Neuronal stem cell (in vitro differentiated cells): ENCODE measurements around the gene SLC16A9.

Source experiments
- DNase-seq: peaks from one replicate; pipeline ENCODE4 v3.0.0-alpha.2; 2013; ENCODE audit warnings: low spot score
- H2AFZ ChIP-seq: one replicate; pipeline ENCODE4 v1.6.1; 2013; ENCODE audit warnings: mild to moderate bottlenecking, low read length, inconsistent platforms
- H2AK5ac ChIP-seq: 2 replicates; pipeline ENCODE4 v1.6.1; 2013; ENCODE audit warnings: low read depth, mild to moderate bottlenecking, inconsistent platforms, low read length, moderate library complexity, mixed read lengths
- H2BK120ac ChIP-seq: 2 replicates; pipeline ENCODE4 v1.6.1; 2013; ENCODE audit warnings: low read depth, mild to moderate bottlenecking, inconsistent platforms, low read length, moderate library complexity, mixed read lengths
- H2BK12ac ChIP-seq: one replicate; pipeline ENCODE4 v1.6.1; 2013; ENCODE audit warnings: low read length, inconsistent platforms
- H2BK15ac ChIP-seq: 2 replicates; pipeline ENCODE4 v1.6.1; 2013; ENCODE audit warnings: mild to moderate bottlenecking, low read length, inconsistent platforms, mixed read lengths
- H2BK5ac ChIP-seq: one replicate; pipeline ENCODE4 v1.6.1; 2013; ENCODE audit warnings: inconsistent platforms, mild to moderate bottlenecking, low read length, moderate library complexity
- H3K14ac ChIP-seq: one replicate; pipeline ENCODE4 v1.6.1; 2013; ENCODE audit warnings: low read length, inconsistent platforms
- H3K18ac ChIP-seq: 2 replicates; pipeline ENCODE4 v1.6.1; 2013; ENCODE audit warnings: low read length, inconsistent platforms
- H3K23ac ChIP-seq: 2 replicates; pipeline ENCODE4 v1.6.1; 2013; ENCODE audit warnings: low read depth, mild to moderate bottlenecking, mixed read lengths, low read length, inconsistent platforms; ENCODE audit not compliant: poor library complexity
- H3K27ac ChIP-seq: replicated peaks from 3 replicates; pipeline ENCODE4 v1.5.1; 2013; ENCODE audit warnings: low read length, inconsistent platforms
- H3K27me3 ChIP-seq, 3 experiments: 2 replicates each; pipeline ENCODE4 v1.6.1; 2013; ENCODE audit warnings: low read length in 3 of 3, mild to moderate bottlenecking in 2 of 3, inconsistent platforms in 1 of 3, low read depth in 1 of 3, mixed read lengths in 1 of 3, moderate library complexity in 1 of 3; ENCODE audit not compliant: control insufficient read depth in 3 of 3, insufficient read depth in 3 of 3
- H3K36me3 ChIP-seq, 2 donors: replicated peaks in 1 of 2; 2 replicates each; pipeline ENCODE4 v1.6.1; 2013; ENCODE audit warnings: low read length in 2 of 2; ENCODE audit not compliant: control insufficient read depth in 2 of 2, insufficient read depth in 2 of 2
- H3K4ac ChIP-seq: 2 replicates; pipeline ENCODE4 v1.6.1; 2013; ENCODE audit warnings: inconsistent platforms, mild to moderate bottlenecking, low read length, moderate library complexity
- H3K4me1 ChIP-seq, 2 donors: 1 replicate in 1 of 2; 2 replicates in 1 of 2; pipeline ENCODE4 v1.6.1; 2013; ENCODE audit warnings: low read length in 2 of 2, low read depth in 1 of 2; ENCODE audit not compliant: control insufficient read depth in 2 of 2, insufficient read depth in 1 of 2
- H3K4me2 ChIP-seq: one replicate; pipeline ENCODE4 v1.6.1; 2013; ENCODE audit warnings: mild to moderate bottlenecking, low read length, inconsistent platforms; ENCODE audit not compliant: insufficient read depth, poor library complexity, severe bottlenecking
- H3K4me3 ChIP-seq, 2 donors: 2 replicates each; pipeline ENCODE4 v1.5.1; 2013; ENCODE audit warnings: low read length in 2 of 2, mild to moderate bottlenecking in 2 of 2, inconsistent platforms in 1 of 2, moderate library complexity in 1 of 2
- H3K79me1 ChIP-seq: one replicate; pipeline ENCODE4 v1.6.1; 2013; ENCODE audit warnings: low read depth, mild to moderate bottlenecking, inconsistent platforms, low read length, moderate library complexity
- H3K9ac ChIP-seq: one replicate; pipeline ENCODE4 v1.6.1; 2013; ENCODE audit warnings: mild to moderate bottlenecking, low read depth, low read length, inconsistent platforms; ENCODE audit not compliant: poor library complexity
- H3K9me3 ChIP-seq, 2 donors: replicated peaks in 1 of 2; 2 replicates each; pipeline versions ENCODE3 to v1.6.1; 2013; ENCODE audit warnings: low read length in 2 of 2, mild to moderate bottlenecking in 2 of 2, inconsistent platforms in 1 of 2, low read depth in 1 of 2, mixed read lengths in 1 of 2, moderate library complexity in 1 of 2; ENCODE audit not compliant: control insufficient read depth in 2 of 2, insufficient read depth in 1 of 2
- H4K8ac ChIP-seq: one replicate; pipeline ENCODE4 v1.6.1; 2013; ENCODE audit warnings: low read depth, mild to moderate bottlenecking, inconsistent platforms, low read length, moderate library complexity
- H4K91ac ChIP-seq: one replicate; pipeline ENCODE4 v1.6.1; 2013; ENCODE audit warnings: low read length, low read depth, mild to moderate bottlenecking, inconsistent platforms; ENCODE audit not compliant: poor library complexity
- whole genome bisulfite sequencing, 2 donors: extraction: QIAGEN DNeasy Blood & Tissue Kit; methylation state at CpG; one replicate each; pipeline ENCODE4 v1.1.7; 2013; ENCODE audit warnings: missing lambda C conversion rate in 2 of 2, mixed read lengths in 1 of 2; ENCODE audit not compliant: insufficient read length in 2 of 2, insufficient replicate concordance in 1 of 2; ENCODE audit errors: extremely low coverage in 2 of 2; 5-methylcytosine and 5-hydroxymethylcytosine counted together

The SLC16A9 gene

DNA sequence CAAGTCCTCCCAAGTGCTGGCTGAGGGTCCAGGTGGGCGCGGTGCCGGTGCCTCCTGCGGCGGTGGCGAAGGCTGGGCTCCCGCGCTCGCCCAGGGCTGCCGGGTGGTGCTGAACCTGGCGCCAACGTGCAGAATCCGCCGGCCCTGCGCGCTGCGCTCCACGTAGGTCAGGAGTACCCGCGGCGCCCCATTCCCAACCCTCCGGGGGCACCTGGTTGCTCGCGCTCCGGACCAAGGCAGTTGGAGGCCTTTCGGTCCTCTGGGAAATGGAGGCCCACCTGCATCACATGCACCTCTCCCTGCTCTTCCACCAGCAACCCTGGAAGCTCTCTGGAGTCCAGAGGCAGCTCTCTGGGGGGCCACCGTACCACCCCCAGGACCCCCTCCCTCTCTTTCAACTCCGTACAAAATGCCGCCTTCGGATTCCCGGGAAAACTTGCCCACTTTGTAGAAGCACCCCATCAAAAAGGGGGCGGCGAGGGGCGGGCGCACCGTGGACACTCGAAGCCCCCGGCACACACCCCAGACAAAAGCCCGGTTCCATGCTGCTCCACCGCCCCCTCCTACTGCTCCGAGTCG is 745 bp downstream of the SLC16A9 start:
- Histone ChIP-seq H3K18ac (peak overlapping the region; percentile 98), H3K36me3 (peaks cover 3 to 39% of the 10 kb centered on the region in 2 donors), H3K79me1 (peaks cover 4% of the 10 kb centered on the region), H4K8ac (no peak overlapping the region), H3K27me3 (peaks cover 0 to 28% (median 0%) of the 10 kb centered on the region in 3 experiments), H2BK12ac (peak overlapping the region; percentile 50), H3K4me2 (peak overlapping the region; percentile 84), H3K14ac (peak overlapping the region; percentile 47), H3K4me1 (peaks cover 6 to 7% of the 10 kb centered on the region in 2 donors), H3K4me3 (peak overlapping the region; percentile 89 to 92), H3K23ac (no peak overlapping the region), H3K9ac (peak overlapping the region; percentile 88), H3K4ac (no peak overlapping the region), H2BK15ac (peak overlapping the region; percentile 88), H2AK5ac (peak overlapping the region; percentile 73), H2BK5ac (peak overlapping the region; percentile 43), H3K9me3 (peaks cover 0 to 3% of the 10 kb centered on the region in 2 donors), H2BK120ac (peak overlapping the region; percentile 98), H2AFZ (peak overlapping the region; percentile 98), H3K27ac (peak overlapping the region; percentile 62), H4K91ac (peak overlapping the region; percentile 94)
- peak; percentile 21 for DNase-seq
- WGBS, 2 donors: no CpG with 5 or more reads among the region's 42 CpGs

DNA sequence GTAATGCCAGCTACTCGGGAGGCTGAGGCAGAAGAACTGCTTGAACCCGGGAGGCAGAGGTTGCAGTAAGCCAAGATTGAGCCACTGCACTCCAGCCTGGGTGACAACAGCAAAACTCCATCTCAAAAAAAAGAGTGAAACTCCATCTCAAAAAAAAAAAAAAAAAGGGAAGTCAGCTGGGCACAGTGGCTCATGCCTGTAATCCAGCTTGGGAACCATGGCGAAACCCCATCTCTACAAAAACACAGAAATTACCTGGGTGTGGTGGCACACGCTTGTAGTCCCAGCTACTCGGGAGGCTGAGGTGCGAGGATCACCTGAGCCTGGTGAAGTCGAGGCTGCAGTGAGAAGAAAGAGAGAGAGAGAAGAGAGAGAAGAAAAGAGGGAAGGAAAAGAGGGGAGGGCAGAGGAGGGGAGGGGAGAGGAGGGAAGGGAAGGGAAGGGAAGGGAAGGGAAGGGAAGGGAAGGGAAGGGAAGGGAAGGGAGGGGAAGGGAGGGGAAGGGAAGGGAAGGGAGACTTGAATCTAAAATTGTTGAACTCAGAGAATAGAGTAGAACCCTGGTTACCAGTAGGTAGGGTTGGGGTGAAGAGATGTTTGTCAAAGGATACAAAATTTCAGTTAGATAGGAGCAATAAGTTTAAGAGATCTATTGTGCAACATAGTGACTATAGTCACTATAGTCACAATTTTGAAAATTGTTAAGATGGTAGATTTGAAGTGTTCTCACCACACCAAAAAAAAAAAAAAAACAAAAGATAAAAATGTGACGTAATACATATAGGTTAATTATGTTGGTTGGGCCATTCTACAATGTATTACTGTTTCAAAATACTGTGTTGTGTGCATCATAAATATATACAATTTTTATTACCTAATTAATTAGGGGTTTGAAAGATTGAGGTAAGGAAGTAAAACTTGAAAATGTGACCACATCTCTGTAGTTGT is 2.5 kb downstream of the SLC16A9 start:
- no peak overlapping the region for H3K27ac ChIP-seq
- no peak overlapping the region for H2BK12ac ChIP-seq
- no peak for DNase-seq
- H2AFZ ChIP-seq: no peak overlapping the region
- no peak overlapping the region for H2BK15ac ChIP-seq
- H3K4me3 ChIP-seq: peak overlapping the region in 1 of 2 donors; percentile 92
- H3K4me2 ChIP-seq: no peak overlapping the region
- no peak overlapping the region for H3K14ac ChIP-seq
- no peak overlapping the region for H2AK5ac ChIP-seq
- no peak overlapping the region for H4K8ac ChIP-seq
- peaks cover 6 to 7% of the 10 kb centered on the region in 2 donors for H3K4me1 ChIP-seq
- H3K4ac ChIP-seq: no peak overlapping the region
- no peak overlapping the region for H3K23ac ChIP-seq
- H3K9me3 ChIP-seq: peaks cover 0 to 3% of the 10 kb centered on the region in 2 donors
- no peak overlapping the region for H2BK120ac ChIP-seq
- H3K27me3 ChIP-seq: peaks cover 0 to 15% (median 0%) of the 10 kb centered on the region in 3 experiments
- no peak overlapping the region for H4K91ac ChIP-seq
- peaks cover 4% of the 10 kb centered on the region for H3K79me1 ChIP-seq
- H2BK5ac ChIP-seq: no peak overlapping the region
- H3K9ac ChIP-seq: no peak overlapping the region
- H3K36me3 ChIP-seq: peaks cover 3 to 57% of the 10 kb centered on the region in 2 donors
- no CpG with 5 or more reads among the region's 8 CpGs for WGBS, 2 donors
- no peak overlapping the region for H3K18ac ChIP-seq

GRCh38 chr10:59705931-59706330 is 3.7 kb downstream of the SLC16A9 start:
- Histone ChIP-seq H3K18ac (no peak overlapping the region), H3K4ac (no peak overlapping the region), H3K36me3 (peaks cover 3 to 69% of the 10 kb centered on the region in 2 donors)

GRCh38 chr10:59704630-59705029 is 5.0 kb downstream of the SLC16A9 start:
- no peak overlapping the region for H2BK12ac ChIP-seq
- no peak overlapping the region for H2BK5ac ChIP-seq
- H4K91ac ChIP-seq: no peak overlapping the region
- H3K4ac ChIP-seq: no peak overlapping the region
- peaks cover 0 to 3% of the 10 kb centered on the region in 2 donors for H3K9me3 ChIP-seq
- DNase-seq: no peak
- no CpG with 5 or more reads among the region's 2 CpGs for WGBS, 2 donors
- H3K4me3 ChIP-seq: no peak overlapping the region
- H3K9ac ChIP-seq: no peak overlapping the region
- H3K14ac ChIP-seq: no peak overlapping the region
- no peak overlapping the region for H2AFZ ChIP-seq
- H2BK120ac ChIP-seq: no peak overlapping the region
- H3K79me1 ChIP-seq: peaks cover 4% of the 10 kb centered on the region
- no peak overlapping the region for H4K8ac ChIP-seq
- H3K27ac ChIP-seq: no peak overlapping the region
- H2BK15ac ChIP-seq: no peak overlapping the region
- no peak overlapping the region for H3K4me2 ChIP-seq
- H3K27me3 ChIP-seq: no peaks in the 10 kb centered on the region
- H2AK5ac ChIP-seq: no peak overlapping the region
- peaks cover 5 to 6% of the 10 kb centered on the region in 2 donors for H3K4me1 ChIP-seq
- peaks cover 3 to 82% of the 10 kb centered on the region in 2 donors for H3K36me3 ChIP-seq
- H3K18ac ChIP-seq: no peak overlapping the region
- no peak overlapping the region for H3K23ac ChIP-seq

More at GRCh38 chr10:59705931-59706330, 3.7 kb downstream of the SLC16A9 start:
- H3K9ac ChIP-seq: no peak overlapping the region
- no peak overlapping the region for H3K4me2 ChIP-seq
- H3K4me1 ChIP-seq: peaks cover 6 to 9% of the 10 kb centered on the region in 2 donors
- no peak overlapping the region for H3K27ac ChIP-seq
- no peak for DNase-seq
- H4K91ac ChIP-seq: no peak overlapping the region
- H2BK12ac ChIP-seq: no peak overlapping the region
- peaks cover 0 to 9% (median 0%) of the 10 kb centered on the region in 3 experiments for H3K27me3 ChIP-seq
- no peak overlapping the region for H3K4me3 ChIP-seq
- no peak overlapping the region for H2AK5ac ChIP-seq
- H3K23ac ChIP-seq: no peak overlapping the region
- no peak overlapping the region for H2AFZ ChIP-seq
- no peak overlapping the region for H2BK15ac ChIP-seq
- H2BK5ac ChIP-seq: no peak overlapping the region
- no peak overlapping the region for H3K14ac ChIP-seq
- H3K79me1 ChIP-seq: peaks cover 4% of the 10 kb centered on the region
- H3K9me3 ChIP-seq: peaks cover 0 to 3% of the 10 kb centered on the region in 2 donors
- no peak overlapping the region for H4K8ac ChIP-seq
- no peak overlapping the region for H2BK120ac ChIP-seq
